Activated naive CD4-positive, alpha-beta T cell treated with anti-CD3 and anti-CD28 coated beads, Interleukin-2, amount 50 U/mL, for 24 hours (primary cell): Measurements from ENCODE around the gene ANKS3.
"Not testable (repeated sequence)": the region's sequence is repeated elsewhere in the genome, so short reads cannot be mapped to it uniquely, and the experiment has no call there.

ENCODE experiments used
- H3K27ac Mint-ChIP-seq: one replicate; pipeline ENCODE4 v1.8.0; 2021; ENCODE audit warnings: mild to moderate bottlenecking, mixed read lengths
- H3K27me3 Mint-ChIP-seq: one replicate; pipeline ENCODE4 v1.8.0; 2021; ENCODE audit warnings: mixed read lengths
- H3K36me3 Mint-ChIP-seq: one replicate; pipeline ENCODE4 v1.8.0; 2021; ENCODE audit warnings: mixed read lengths
- H3K4me1 Mint-ChIP-seq: one replicate; pipeline ENCODE4 v1.8.0; 2021; ENCODE audit warnings: mixed read lengths
- H3K4me3 Mint-ChIP-seq: one replicate; pipeline ENCODE4 v1.8.0; 2021; ENCODE audit warnings: mild to moderate bottlenecking, mixed read lengths
- H3K9me3 Mint-ChIP-seq: one replicate; pipeline ENCODE4 v1.8.0; 2021; ENCODE audit warnings: mixed read lengths

ANKS3 gene

DNA sequence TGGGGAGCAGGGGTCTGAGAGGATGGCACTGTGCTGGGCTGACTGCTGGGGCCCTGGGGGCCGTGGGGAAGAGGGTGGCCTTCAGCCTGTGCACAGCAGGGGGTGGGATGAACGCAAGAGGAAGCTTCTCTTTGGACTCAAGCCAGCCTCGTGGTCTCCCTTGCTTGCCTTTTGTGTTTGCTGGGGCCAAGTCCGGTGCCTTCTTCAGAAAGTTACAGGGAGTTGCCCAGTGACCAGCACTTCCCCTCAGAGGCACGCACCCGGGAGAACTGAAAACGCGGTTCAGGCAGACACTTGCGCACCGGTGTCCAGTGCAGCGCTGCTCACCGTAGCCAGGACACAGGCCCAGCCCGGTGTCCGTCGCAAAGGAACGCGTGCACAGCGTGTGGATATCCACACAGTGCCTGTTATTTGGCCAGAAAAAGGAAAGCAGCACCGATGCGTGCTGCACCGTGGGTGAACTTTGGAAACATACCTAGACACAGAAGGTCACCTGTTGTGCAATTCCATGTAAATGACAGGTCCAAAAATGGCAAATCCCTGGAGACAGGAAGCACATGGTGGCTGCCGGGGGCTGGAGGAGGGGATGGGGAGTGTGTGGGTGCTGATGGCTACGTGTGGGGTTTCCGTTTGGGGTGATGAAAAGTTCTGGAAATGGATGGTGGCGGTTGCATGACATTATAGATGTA, 70.2 kb downstream of the ANKS3 start:
- Mint-ChIP-seq H3K4me1 (peaks cover 60% of the 10 kb centered on the region), H3K9me3 (no peaks in the 10 kb centered on the region), H3K4me3 (peak overlapping the region; percentile 40), H3K36me3 (no peaks in the 10 kb centered on the region), H3K27me3 (no peaks in the 10 kb centered on the region), H3K27ac (peak overlapping the region; percentile 89)

GRCh38 chr16:4663465-4663776, 70.7 kb downstream of the ANKS3 start:
- Mint-ChIP-seq H3K27ac (peak overlapping the region; percentile 89), H3K9me3 (no peaks in the 10 kb centered on the region), H3K4me1 (peaks cover 65% of the 10 kb centered on the region), H3K4me3 (peak overlapping the region; percentile 13), H3K27me3 (no peaks in the 10 kb centered on the region), H3K36me3 (no peaks in the 10 kb centered on the region)

- Mint-ChIP-seq H3K27ac (no peak overlapping the region), H3K27me3 (no peaks in the 10 kb centered on the region), H3K9me3 (no peaks in the 10 kb centered on the region), H3K36me3 (no peaks in the 10 kb centered on the region), H3K4me1 (peaks cover 65% of the 10 kb centered on the region), H3K4me3 (no peak overlapping the region)
Measured at GRCh38 chr16:4661661-4662060, 72.4 kb downstream of the ANKS3 start.

GRCh38 chr16:4660454-4661007, 73.5 kb downstream of the ANKS3 start:
- no peaks in the 10 kb centered on the region for H3K27me3 Mint-ChIP-seq
- peak overlapping the region; percentile 66 for H3K4me3 Mint-ChIP-seq
- H3K36me3 Mint-ChIP-seq = no peaks in the 10 kb centered on the region
- peaks cover 59% of the 10 kb centered on the region for H3K4me1 Mint-ChIP-seq
- no peaks in the 10 kb centered on the region for H3K9me3 Mint-ChIP-seq
- peak overlapping the region; percentile 76 for H3K27ac Mint-ChIP-seq

GRCh38 chr16:4659363-4660353, 74.4 kb downstream of the ANKS3 start:
- Mint-ChIP-seq H3K9me3 (no peaks in the 10 kb centered on the region), H3K4me3 (peak overlapping the region; percentile 33), H3K27me3 (no peaks in the 10 kb centered on the region), H3K27ac (no peak overlapping the region), H3K4me1 (peaks cover 55% of the 10 kb centered on the region), H3K36me3 (no peaks in the 10 kb centered on the region)

DNA sequence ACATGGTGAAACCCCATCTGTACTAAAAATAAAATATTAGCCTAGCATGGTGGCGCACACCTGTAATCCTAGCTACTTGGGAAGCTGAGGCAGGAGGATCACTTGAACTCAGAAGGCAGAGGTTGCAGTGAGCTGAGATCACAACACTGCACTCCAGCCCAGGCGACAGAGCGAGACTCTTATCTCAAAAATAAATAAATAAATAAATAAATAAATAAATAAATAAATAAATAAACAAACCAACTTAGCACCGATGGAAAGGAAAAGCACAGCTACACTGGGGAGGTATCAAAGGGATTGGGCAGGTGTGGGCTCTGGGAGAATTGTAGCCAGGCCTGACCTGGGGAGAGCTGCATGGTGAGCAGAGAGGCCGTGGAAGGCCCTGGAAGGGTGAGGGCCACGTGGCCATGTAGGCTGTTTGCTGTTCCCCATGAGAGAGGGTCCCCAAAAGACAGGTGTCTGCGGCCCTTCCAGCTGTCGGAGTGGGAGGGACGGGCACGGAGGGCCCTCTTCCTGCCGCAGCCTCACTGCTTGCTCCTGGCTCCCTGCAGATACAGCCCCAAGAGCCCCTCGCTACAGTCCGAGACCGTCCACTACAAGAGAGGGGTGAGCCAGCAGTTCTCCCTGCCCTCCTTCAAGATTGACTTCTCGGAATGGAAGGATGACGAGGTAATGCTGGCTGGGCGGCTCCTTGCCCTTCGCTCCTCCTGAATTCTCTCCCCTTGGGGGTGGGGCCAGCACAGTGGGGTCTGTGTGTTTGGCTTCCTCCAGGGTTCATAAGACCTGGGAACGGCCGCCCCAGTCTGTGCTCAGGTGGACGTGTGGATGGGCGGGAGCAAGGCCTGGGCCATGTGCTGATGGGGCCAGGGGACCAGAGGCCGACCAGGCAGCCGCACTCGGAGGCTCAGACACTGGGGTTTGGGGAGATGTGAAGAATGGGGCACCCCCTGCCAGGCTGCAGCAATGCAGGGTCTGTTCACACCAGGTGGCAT, 77.1 kb downstream of the ANKS3 start:
- no peak overlapping the region for H3K27ac Mint-ChIP-seq
- peaks cover 2% of the 10 kb centered on the region for H3K36me3 Mint-ChIP-seq
- peaks cover 30% of the 10 kb centered on the region for H3K4me1 Mint-ChIP-seq
- no peaks in the 10 kb centered on the region for H3K27me3 Mint-ChIP-seq
- H3K9me3 Mint-ChIP-seq = no peaks in the 10 kb centered on the region
- no peak overlapping the region for H3K4me3 Mint-ChIP-seq

- Mint-ChIP-seq H3K4me1 (peaks cover 23% of the 10 kb centered on the region), H3K27ac (no peak overlapping the region), H3K36me3 (peaks cover 2% of the 10 kb centered on the region), H3K4me3 (no peak overlapping the region), H3K9me3 (no peaks in the 10 kb centered on the region), H3K27me3 (no peaks in the 10 kb centered on the region)
Measured at GRCh38 chr16:4656221-4656620, 77.8 kb downstream of the ANKS3 start.

GRCh38 chr16:4655801-4656200, 78.3 kb downstream of the ANKS3 start:
- peaks cover 2% of the 10 kb centered on the region for H3K36me3 Mint-ChIP-seq
- no peak overlapping the region for H3K27ac Mint-ChIP-seq

GRCh38 chr16:4654964-4655590, 79.0 kb downstream of the ANKS3 start:
- Mint-ChIP-seq H3K27me3 (no peaks in the 10 kb centered on the region), H3K4me1 (peaks cover 18% of the 10 kb centered on the region), H3K27ac (no peak overlapping the region), H3K4me3 (no peak overlapping the region), H3K9me3 (no peaks in the 10 kb centered on the region), H3K36me3 (peaks cover 4% of the 10 kb centered on the region)

More at GRCh38 chr16:4655801-4656200, 78.3 kb downstream of the ANKS3 start:
- H3K27me3 Mint-ChIP-seq = no peaks in the 10 kb centered on the region
- peaks cover 20% of the 10 kb centered on the region for H3K4me1 Mint-ChIP-seq
- H3K9me3 Mint-ChIP-seq = no peaks in the 10 kb centered on the region
- H3K4me3 Mint-ChIP-seq = no peak overlapping the region

DNA sequence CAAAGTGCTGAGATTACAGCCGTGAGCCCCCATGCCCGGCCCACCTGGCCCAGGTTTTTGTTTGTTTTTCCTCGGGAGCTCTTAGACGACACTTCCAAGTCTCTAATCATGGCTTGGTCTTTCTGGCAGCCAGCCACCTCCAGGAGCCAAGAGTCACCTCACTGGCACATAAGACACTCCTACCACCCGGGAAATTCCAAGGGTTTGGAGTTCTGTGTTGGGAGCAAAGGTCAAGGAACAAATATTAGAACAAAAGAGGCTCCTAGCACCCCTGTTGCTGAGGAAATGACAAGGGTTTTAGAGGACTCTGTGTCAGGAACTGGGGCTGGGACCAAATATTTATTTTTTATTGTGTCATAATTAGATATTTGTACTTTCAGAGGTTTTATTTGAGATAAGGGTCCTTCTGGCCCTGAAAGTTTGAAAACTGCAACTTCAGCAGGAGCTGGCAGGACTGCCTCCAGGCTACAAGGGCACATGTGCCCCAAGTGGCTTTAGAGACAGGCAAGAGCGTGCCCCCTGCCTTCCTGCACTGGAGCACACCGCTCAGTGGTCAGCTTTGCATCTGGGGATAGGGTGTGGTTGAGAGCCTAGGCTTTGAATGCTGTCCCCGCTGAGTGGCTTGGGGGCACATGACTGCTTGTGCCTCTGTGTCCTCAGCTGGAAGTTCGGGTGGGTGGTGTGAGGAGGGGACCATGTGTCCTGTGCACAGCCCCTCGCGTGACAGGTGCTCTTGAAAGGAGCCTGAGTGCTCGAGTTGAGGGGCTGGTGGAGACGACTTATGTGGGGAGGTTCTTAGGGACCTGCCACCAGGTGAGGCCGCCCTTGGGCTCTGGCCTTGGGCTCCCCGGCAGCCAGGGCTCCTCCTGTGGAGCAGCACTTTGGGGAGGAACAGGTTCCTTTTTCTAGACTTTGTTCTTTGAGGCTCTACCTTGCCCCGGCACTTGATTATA, 79.8 kb downstream of the ANKS3 start:
- H3K36me3 Mint-ChIP-seq = peaks cover 4% of the 10 kb centered on the region
- no peaks in the 10 kb centered on the region for H3K27me3 Mint-ChIP-seq
- peaks cover 18% of the 10 kb centered on the region for H3K4me1 Mint-ChIP-seq
- H3K27ac Mint-ChIP-seq = no peak overlapping the region
- no peak overlapping the region for H3K4me3 Mint-ChIP-seq
- no peaks in the 10 kb centered on the region for H3K9me3 Mint-ChIP-seq

DNA sequence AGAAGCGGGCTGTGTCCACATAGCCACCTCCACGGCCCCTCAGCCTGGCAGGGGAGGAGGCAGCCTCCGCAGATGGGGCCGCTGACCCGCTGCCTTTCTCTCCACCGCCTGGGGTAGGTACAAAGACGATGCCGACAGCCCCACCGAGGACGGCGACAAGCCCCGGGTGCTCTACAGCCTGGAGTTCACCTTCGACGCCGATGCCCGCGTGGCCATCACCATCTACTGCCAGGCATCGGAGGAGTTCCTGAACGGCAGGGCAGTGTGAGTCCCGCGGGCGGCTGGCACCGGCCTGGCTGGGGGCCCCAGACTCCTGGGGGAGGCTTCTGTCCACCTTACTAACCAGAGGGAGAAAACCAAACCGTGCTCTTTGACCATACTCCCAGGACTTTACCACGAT, 81.5 kb downstream of the ANKS3 start:
- Mint-ChIP-seq H3K27ac (no peak overlapping the region), H3K9me3 (no peaks in the 10 kb centered on the region), H3K36me3 (peaks cover 4% of the 10 kb centered on the region), H3K27me3 (no peaks in the 10 kb centered on the region), H3K4me1 (peaks cover 19% of the 10 kb centered on the region), H3K4me3 (no peak overlapping the region)

DNA sequence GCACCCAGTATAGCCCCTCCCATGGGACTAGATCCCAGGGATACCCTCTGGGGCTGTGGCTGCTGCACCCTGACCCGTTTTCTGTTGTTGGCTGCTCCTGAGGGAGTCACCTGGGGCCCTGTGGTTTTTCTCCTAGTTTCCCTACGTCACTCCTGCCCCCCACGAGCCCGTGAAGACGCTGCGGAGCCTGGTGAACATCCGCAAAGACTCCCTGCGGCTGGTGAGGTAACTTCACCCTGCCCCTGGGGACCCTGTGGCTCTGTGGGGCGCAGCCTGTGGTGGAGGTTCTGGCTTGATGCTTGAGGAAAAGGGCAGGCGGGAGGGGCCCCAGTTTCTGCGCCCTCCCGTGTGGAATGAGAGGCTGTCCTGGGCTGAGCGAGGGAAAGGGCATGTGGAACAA, 82.2 kb downstream of the ANKS3 start:
- peaks cover 27% of the 10 kb centered on the region for H3K4me1 Mint-ChIP-seq
- no peak overlapping the region for H3K27ac Mint-ChIP-seq
- peaks cover 4% of the 10 kb centered on the region for H3K36me3 Mint-ChIP-seq
- no peaks in the 10 kb centered on the region for H3K9me3 Mint-ChIP-seq
- H3K4me3 Mint-ChIP-seq = no peak overlapping the region
- no peaks in the 10 kb centered on the region for H3K27me3 Mint-ChIP-seq

GRCh38 chr16:4650443-4651074, 83.5 kb downstream of the ANKS3 start:
- not testable (repeated sequence) for H3K36me3 Mint-ChIP-seq, H3K27me3 Mint-ChIP-seq, H3K9me3 Mint-ChIP-seq, H3K27ac Mint-ChIP-seq, H3K4me3 Mint-ChIP-seq
- peaks cover 37% of the 10 kb centered on the region for H3K4me1 Mint-ChIP-seq
